Kidney (tissue), 14 donors: ENCODE results near the gene IBA57. TPM values are rescaled to one million over a fixed set of nuclear protein-coding genes. Genes with fewer than 3 reads are reported as not detected.
A peak's percentile ranks its signal among the peaks of the same experiment; 100 is the strongest.

Experiments used
- DNase-seq, 5 donors: peaks; one replicate each; pipeline ENCODE4 v3.0.0-alpha.2; 2013 to 2020
- FAIRE-seq: peaks from 2 replicates; lab custom pipeline; 2012; peaks lifted over from hg19 to GRCh38; lab: Jason Lieb, UNC
- H3K27ac ChIP-seq, 2 donors: one replicate each; pipeline ENCODE4 v1.7.0; 2013; ENCODE audit warnings: low read depth in 2 of 2, low read length in 2 of 2, inconsistent platforms in 1 of 2
- H3K27me3 ChIP-seq: one replicate; pipeline ENCODE4 v1.7.1; 2013; ENCODE audit warnings: low read length, inconsistent platforms; ENCODE audit not compliant: control insufficient read depth, insufficient read depth
- H3K36me3 ChIP-seq, 3 donors: one replicate each; pipeline versions ENCODE4 v1.7.0 to v1.7.1; 2013; ENCODE audit warnings: low read length in 3 of 3, control low read depth in 1 of 3, inconsistent platforms in 1 of 3; ENCODE audit not compliant: insufficient read depth in 3 of 3, control insufficient read depth in 2 of 3
- H3K4me1 ChIP-seq, 3 donors: one replicate each; pipeline versions ENCODE4 v1.7.0 to v1.7.1; 2013; ENCODE audit warnings: low read length in 3 of 3, inconsistent platforms in 1 of 3, low read depth in 1 of 3; ENCODE audit not compliant: control insufficient read depth in 2 of 3, insufficient read depth in 2 of 3
- H3K4me3 ChIP-seq, 3 donors: one replicate each; pipeline versions ENCODE4 v1.7.0 to v1.8.1; 2013; ENCODE audit warnings: low read length in 3 of 3, control low read depth in 1 of 3, inconsistent platforms in 1 of 3
- H3K9ac ChIP-seq, 3 donors: one replicate each; pipeline versions ENCODE4 v1.7.0 to v1.7.1; 2013; ENCODE audit warnings: low read length in 3 of 3, control low read depth in 1 of 3, inconsistent platforms in 1 of 3
- H3K9me3 ChIP-seq, 3 donors: one replicate each; pipeline versions ENCODE4 v1.7.0 to v1.7.1; 2013; ENCODE audit warnings: low read length in 3 of 3, control low read depth in 1 of 3, inconsistent platforms in 1 of 3; ENCODE audit not compliant: control insufficient read depth in 2 of 3, insufficient read depth in 1 of 3
- intact Hi-C: fragments of 100-400 bp; cut with DNase I; formaldehyde crosslinking; loops from one replicate; pipeline ENCODE4 v1.11.1; 2022
- polyA plus RNA-seq: library from polyadenylated mRNA; stranded (reverse); fragments of 350-450 nt; fragmentation: Illumina TruSeq; extraction: RNeasy Lipid Tissue Mini Kit (QIAGEN cat#74804); gene quantifications from one replicate; pipeline ENCODE4 v1.2.3, GENCODE V29; 2014; ENCODE audit warnings: low read depth, low replicate concordance; ENCODE audit not compliant: insufficient read depth
- total RNA-seq: library from RNA; stranded (reverse); fragmentation: NEBNext Ultra II Directional; extraction: Animal tissue kit (Norgen Biotek cat#: 25700); gene quantifications from one replicate; pipeline ENCODE4 v1.2.1, GENCODE V29; 2021
- TF ChIP-seq, protein P1 (sequence below): IDR thresholded peaks from 3 replicates; pipeline ENCODE4 v1.5.1; 2012; ENCODE audit warnings: mild to moderate bottlenecking, moderate library complexity, borderline replicate concordance; ENCODE audit not compliant: insufficient read depth; ENCODE audit errors: extremely low read depth
- donor health status: control.
- donor health status: control.
- donor health status: control.
- donor health status: control.
- donor health status: control.
- donor health status: DM: yes; HTN: yes; CAD: no.
- donor health status: Normal renal cell carcinoma (clear cell type).

The IBA57 gene
- total and polyA plus RNA-seq, 2 donors from 2014 or later: 4.7 to 13.0 TPM

- Histone ChIP-seq H3K27me3 (no peaks in the 10 kb centered on the region), H3K4me3 (no peak overlapping the region), H3K9ac (no peak overlapping the region), H3K4me1 (peaks cover 0 to 3% (median 0%) of the 10 kb centered on the region in 3 donors), H3K9me3 (no peaks in the 10 kb centered on the region), H3K36me3 (no peaks in the 10 kb centered on the region), H3K27ac (no peak overlapping the region)
- TF ChIP-seq, protein P1, sequence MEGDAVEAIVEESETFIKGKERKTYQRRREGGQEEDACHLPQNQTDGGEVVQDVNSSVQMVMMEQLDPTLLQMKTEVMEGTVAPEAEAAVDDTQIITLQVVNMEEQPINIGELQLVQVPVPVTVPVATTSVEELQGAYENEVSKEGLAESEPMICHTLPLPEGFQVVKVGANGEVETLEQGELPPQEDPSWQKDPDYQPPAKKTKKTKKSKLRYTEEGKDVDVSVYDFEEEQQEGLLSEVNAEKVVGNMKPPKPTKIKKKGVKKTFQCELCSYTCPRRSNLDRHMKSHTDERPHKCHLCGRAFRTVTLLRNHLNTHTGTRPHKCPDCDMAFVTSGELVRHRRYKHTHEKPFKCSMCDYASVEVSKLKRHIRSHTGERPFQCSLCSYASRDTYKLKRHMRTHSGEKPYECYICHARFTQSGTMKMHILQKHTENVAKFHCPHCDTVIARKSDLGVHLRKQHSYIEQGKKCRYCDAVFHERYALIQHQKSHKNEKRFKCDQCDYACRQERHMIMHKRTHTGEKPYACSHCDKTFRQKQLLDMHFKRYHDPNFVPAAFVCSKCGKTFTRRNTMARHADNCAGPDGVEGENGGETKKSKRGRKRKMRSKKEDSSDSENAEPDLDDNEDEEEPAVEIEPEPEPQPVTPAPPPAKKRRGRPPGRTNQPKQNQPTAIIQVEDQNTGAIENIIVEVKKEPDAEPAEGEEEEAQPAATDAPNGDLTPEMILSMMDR: no peak
- no peak for FAIRE-seq
- intact Hi-C loops: no loop called here
- DNase-seq: peak in 1 of 5 donors; percentile 13
These were observed 39.4 kb downstream of the IBA57 start for GRCh38 chr1:228204958-228205357.

DNA sequence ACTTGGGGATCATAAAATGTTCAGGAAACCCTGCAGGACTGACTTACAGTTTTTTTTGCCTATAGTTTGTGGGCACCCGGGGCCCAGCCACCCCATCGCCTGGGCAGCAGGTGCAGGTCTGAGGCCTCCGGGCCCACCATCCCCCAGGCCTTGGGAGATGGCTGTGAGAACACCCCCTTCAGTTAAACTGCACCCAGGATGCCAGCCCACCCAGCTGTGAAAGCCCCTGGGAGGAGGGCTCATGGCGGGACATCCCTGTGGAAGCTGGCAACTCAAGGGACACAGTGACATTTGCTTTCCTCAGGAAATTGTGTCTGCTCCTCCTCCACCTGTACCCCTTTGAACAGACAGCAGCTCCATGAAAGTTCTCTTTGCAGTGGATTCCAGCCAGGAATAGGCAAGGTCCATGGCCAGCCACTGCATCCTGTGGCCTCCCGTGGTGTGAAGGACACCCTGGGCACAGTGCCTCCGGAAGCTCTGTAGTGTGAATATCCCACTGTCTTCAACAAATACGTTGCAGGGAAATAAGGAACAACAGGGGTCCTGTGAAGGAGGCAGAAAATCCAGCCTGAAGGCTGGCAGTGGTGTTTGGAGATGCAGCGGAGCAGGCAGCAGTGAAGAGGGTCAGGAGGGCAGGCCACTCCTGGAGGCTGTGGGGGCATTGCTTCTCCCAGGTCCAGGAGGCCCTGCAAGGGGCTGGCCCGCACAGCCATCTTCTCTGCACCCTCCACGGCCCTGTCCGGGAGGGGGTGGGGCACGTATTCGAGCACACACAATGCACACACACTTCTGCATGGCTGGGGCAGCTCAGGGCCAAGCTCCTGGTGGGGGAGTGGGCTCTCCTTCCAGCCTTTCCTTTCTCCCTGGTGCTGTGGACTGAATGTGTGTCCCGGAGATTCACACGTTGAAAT lies 40.2 kb downstream of the IBA57 start:
- FAIRE-seq: no peak
- peak in 2 of 5 donors; percentile 21 to 55 for DNase-seq

GRCh38 chr1:228206582-228207351 lies 41.2 kb downstream of the IBA57 start:
- no peak overlapping the region for H3K4me3 ChIP-seq
- intact Hi-C loops: no loop called here
- DNase-seq (peak in 2 of 5 donors; percentile 44 to 71), FAIRE-seq (no peak)
- H3K27me3 ChIP-seq: no peaks in the 10 kb centered on the region
- peaks cover 0 to 3% (median 0%) of the 10 kb centered on the region in 3 donors for H3K4me1 ChIP-seq
- H3K27ac ChIP-seq: no peak overlapping the region
- H3K36me3 ChIP-seq: no peaks in the 10 kb centered on the region
- TF ChIP-seq, protein P1: no peak
- H3K9ac ChIP-seq: no peak overlapping the region
- H3K9me3 ChIP-seq: no peaks in the 10 kb centered on the region

More for the DNA sequence above, 40.2 kb downstream of the IBA57 start:
- H3K27me3 ChIP-seq: no peaks in the 10 kb centered on the region
- H3K36me3 ChIP-seq: no peaks in the 10 kb centered on the region
- TF ChIP-seq, protein P1: no peak
- no peak overlapping the region for H3K4me3 ChIP-seq
- intact Hi-C loops: no loop called here
- no peak overlapping the region for H3K9ac ChIP-seq
- H3K4me1 ChIP-seq: peaks cover 0 to 3% (median 0%) of the 10 kb centered on the region in 3 donors
- H3K27ac ChIP-seq: no peak overlapping the region
- no peaks in the 10 kb centered on the region for H3K9me3 ChIP-seq
